ENCODE data around the gene LARGE1. TPM values are rescaled to one million over a fixed set of nuclear protein-coding genes. Genes with fewer than 3 reads are reported as not detected.

LARGE1 gene
- total and polyA plus RNA-seq, 2 experiments from 2014 or later = 21.2 to 23.6 TPM

- Histone ChIP-seq H3K27me3 (no peaks in the 10 kb centered on the region), H3K4me2 (no peak overlapping the region), H2AFZ (no peak overlapping the region), H3K9me2 (replicated peaks; ENCODE audit: insufficient read depth) (no peaks in the 10 kb centered on the region), H3K9me3 (ENCODE audit: low read depth) (peaks cover 11% of the 10 kb centered on the region), H3K4me1 (ENCODE audit: insufficient read depth) (peaks cover 4% of the 10 kb centered on the region), H3K4me3 (no peak overlapping the region), H3K36me3 (replicated peaks; ENCODE audit: insufficient read depth, low read depth) (no peaks in the 10 kb centered on the region), H3K79me2 (peaks cover 60% of the 10 kb centered on the region), H4K20me1 (ENCODE audit: insufficient read depth, poor library complexity, severe bottlenecking) (peaks cover 4% of the 10 kb centered on the region), H3K27ac (no peak overlapping the region)
- WGBS (ENCODE audit: low lambda C conversion rate, missing lambda C conversion rate) = 100% methylated on average over 4 of the region's 4 CpGs
- TF ChIP-seq EZH2phosphoT487 (IDR thresholded peaks at IDR 0.05; ENCODE audit: low read depth, severe bottlenecking, unreplicated experiment) = no peak
- TF ChIP-seq CTCF (IDR thresholded peaks at IDR 0.05; ENCODE audit: poor library complexity) = no peak
- no peak for TF ChIP-seq EZH2 (IDR thresholded peaks at IDR 0.05; ENCODE audit: borderline replicate concordance)
- DNase-seq (ENCODE audit: low spot score) = no peak
Measured at GRCh38 chr22:33787645-33788456, 132.4 kb downstream of the LARGE1 start.

- TF ChIP-seq CTCF (IDR thresholded peaks at IDR 0.05; ENCODE audit: poor library complexity) = no peak
- TF ChIP-seq EZH2 (IDR thresholded peaks at IDR 0.05; ENCODE audit: borderline replicate concordance) = no peak
- no peak for TF ChIP-seq EZH2phosphoT487 (IDR thresholded peaks at IDR 0.05; ENCODE audit: low read depth, severe bottlenecking, unreplicated experiment)
- Histone ChIP-seq H3K9me3 (ENCODE audit: low read depth) (peaks cover 11% of the 10 kb centered on the region), H3K36me3 (replicated peaks; ENCODE audit: insufficient read depth, low read depth) (no peaks in the 10 kb centered on the region), H4K20me1 (ENCODE audit: insufficient read depth, poor library complexity, severe bottlenecking) (no peaks in the 10 kb centered on the region), H3K4me1 (ENCODE audit: insufficient read depth) (no peaks in the 10 kb centered on the region), H3K27ac (no peak overlapping the region), H3K27me3 (no peaks in the 10 kb centered on the region), H2AFZ (no peak overlapping the region), H3K79me2 (peaks cover 49% of the 10 kb centered on the region), H3K4me3 (no peak overlapping the region), H3K9me2 (replicated peaks; ENCODE audit: insufficient read depth) (no peaks in the 10 kb centered on the region), H3K4me2 (no peak overlapping the region)
- DNase-seq (ENCODE audit: low spot score) = no peak
Measured at GRCh38 chr22:33786149-33786548, 134.1 kb downstream of the LARGE1 start.

- no peaks in the 10 kb centered on the region for H3K27me3 ChIP-seq
- no peaks in the 10 kb centered on the region for H3K36me3 ChIP-seq (replicated peaks; ENCODE audit: insufficient read depth, low read depth)
- no peaks in the 10 kb centered on the region for H3K9me2 ChIP-seq (replicated peaks; ENCODE audit: insufficient read depth)
- no peaks in the 10 kb centered on the region for H4K20me1 ChIP-seq (ENCODE audit: insufficient read depth, poor library complexity, severe bottlenecking)
- H3K27ac ChIP-seq = no peak overlapping the region
- no peak overlapping the region for H3K4me2 ChIP-seq
- 60% methylated on average over 5 of the region's 5 CpGs for WGBS (ENCODE audit: low lambda C conversion rate, missing lambda C conversion rate)
- peaks cover 11% of the 10 kb centered on the region for H3K9me3 ChIP-seq (ENCODE audit: low read depth)
- peaks cover 2% of the 10 kb centered on the region for H3K4me1 ChIP-seq (ENCODE audit: insufficient read depth)
- H3K4me3 ChIP-seq = no peak overlapping the region
- H2AFZ ChIP-seq = no peak overlapping the region
- DNase-seq (ENCODE audit: low spot score) = no peak
- H3K79me2 ChIP-seq = peaks cover 43% of the 10 kb centered on the region
- TF ChIP-seq EZH2phosphoT487 (IDR thresholded peaks at IDR 0.05; ENCODE audit: low read depth, severe bottlenecking, unreplicated experiment) = no peak
- TF ChIP-seq EZH2 (IDR thresholded peaks at IDR 0.05; ENCODE audit: borderline replicate concordance) = no peak
- TF ChIP-seq CTCF (IDR thresholded peaks at IDR 0.05; ENCODE audit: poor library complexity) = no peak
Measured at GRCh38 chr22:33785283-33785968, 134.8 kb downstream of the LARGE1 start.

Data from hepatocyte (in vitro differentiated cells).